Cortex of kidney (tissue), 1 donor: ENCODE measurements around the gene MYO7A.

Source experiments
- DNase-seq: peaks from one replicate; lab custom pipeline; 2025; lab: John Stamatoyannopoulos, UW

Gene MYO7A

GRCh38 chr11:77146261-77147035, 18.4 kb downstream of the MYO7A start:
- DNase-seq, result no peak

GRCh38 chr11:77147036-77147315, 18.9 kb downstream of the MYO7A start:
- no peak for DNase-seq

DNA sequence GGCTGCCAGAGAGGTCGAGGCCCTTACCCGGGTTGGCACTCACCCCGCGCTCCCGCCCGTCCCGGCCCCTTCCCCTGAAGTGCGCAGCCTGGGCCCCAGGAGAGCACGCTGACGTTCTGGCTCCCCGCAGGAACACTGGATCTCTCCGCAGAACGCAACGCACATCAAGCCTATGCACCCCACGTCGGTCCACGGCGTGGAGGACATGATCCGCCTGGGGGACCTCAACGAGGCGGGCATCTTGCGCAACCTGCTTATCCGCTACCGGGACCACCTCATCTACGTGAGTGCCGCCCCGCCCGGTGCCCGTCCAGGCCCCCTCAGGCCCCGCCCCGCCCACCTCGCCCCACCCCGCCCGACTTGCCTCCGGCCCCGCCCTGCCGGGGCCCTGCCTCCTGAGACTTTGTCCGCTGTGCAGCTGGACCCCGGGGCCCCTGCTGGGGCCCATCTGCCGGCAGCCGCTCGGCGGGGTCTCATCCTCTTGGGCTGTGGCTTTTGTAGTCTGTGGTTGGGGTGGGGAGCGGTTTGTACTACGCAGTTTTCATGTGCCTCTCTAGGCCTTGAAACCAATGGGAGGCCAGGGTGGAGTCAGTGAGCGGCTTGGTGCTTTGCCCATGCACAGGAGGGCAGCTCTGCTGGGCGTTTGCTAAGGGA, 19.7 kb downstream of the MYO7A start:
- DNase-seq, result no peak

- no peak for DNase-seq
Observed at GRCh38 chr11:77148963-77149715, 21.1 kb downstream of the MYO7A start.

- DNase-seq, result no peak
Observed at GRCh38 chr11:77149716-77150392, 21.8 kb downstream of the MYO7A start.

DNA sequence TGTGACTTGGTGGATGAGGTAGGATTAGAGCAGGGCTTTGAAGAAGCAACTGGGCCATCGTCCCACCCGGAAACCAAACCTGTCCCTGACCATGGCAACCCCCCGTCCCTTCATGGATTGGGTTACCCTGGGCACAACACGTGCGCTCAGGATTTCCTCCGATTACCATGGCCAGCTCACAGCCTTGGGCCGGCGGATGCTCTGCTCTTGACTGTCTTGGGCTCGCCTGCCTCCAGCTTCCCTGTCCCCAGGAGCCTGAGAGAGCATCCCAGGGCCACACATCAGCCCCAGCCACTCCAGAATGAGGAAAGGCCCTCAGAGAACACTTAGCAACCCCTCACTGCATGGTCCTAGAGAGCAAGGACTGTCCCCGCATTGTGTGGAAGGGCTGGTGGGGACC, 22.8 kb downstream of the MYO7A start:
- DNase-seq, result no peak

DNA sequence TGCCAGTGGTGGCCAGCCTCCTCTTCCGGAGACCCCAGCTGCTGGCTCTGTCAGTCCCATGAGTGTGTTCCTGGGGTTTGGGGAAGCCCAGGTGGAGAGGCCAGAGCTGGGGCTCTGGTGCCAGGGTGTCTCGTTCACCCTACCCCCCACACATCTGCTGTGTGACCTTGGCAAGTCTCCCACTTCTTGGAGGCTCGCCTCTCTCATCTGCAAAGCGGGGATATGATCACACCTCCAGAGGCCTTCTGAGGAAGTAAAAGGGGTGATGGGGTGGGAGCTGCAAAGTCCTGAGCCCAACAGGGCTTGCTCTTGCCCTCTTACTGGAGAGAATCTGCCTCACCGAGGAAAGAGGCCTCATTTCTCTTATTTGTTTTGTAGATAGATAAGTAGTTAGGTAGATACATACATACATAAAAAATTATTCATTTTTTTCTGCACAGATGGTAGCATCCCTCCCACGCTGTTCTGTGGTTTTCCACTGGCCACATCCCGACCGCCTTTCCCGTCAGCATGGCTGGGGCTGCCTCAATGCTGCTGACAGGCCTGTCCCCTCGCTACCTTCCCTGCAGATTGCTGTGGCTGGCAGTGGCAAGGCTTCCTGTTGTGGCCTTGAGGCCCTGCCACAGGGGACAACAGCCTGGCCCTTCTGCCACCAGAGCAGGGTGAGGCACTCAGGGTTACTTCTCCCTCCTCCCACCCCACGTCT, 23.9 kb downstream of the MYO7A start:
- DNase-seq, result no peak

DNA sequence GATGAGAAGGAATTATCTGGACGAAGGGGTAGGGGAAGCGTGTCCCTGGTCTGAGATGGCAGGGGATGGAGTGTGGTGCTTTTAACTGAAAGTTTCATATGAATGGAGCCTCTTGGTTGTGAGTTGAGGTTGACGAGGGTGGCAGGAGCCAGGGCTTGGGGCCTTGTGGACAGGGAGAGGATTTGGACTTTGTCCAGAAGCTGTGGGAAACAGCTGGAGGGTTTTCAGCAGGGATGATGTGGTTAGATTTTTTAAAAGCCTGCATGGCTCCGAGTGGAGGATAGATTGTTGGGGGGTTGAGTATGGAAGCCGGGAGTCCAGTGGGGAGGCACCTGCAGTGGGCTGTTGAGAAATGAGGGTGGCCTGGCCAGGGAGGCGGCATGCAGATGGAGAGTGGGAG, 24.8 kb downstream of the MYO7A start:
- no peak for DNase-seq

DNA sequence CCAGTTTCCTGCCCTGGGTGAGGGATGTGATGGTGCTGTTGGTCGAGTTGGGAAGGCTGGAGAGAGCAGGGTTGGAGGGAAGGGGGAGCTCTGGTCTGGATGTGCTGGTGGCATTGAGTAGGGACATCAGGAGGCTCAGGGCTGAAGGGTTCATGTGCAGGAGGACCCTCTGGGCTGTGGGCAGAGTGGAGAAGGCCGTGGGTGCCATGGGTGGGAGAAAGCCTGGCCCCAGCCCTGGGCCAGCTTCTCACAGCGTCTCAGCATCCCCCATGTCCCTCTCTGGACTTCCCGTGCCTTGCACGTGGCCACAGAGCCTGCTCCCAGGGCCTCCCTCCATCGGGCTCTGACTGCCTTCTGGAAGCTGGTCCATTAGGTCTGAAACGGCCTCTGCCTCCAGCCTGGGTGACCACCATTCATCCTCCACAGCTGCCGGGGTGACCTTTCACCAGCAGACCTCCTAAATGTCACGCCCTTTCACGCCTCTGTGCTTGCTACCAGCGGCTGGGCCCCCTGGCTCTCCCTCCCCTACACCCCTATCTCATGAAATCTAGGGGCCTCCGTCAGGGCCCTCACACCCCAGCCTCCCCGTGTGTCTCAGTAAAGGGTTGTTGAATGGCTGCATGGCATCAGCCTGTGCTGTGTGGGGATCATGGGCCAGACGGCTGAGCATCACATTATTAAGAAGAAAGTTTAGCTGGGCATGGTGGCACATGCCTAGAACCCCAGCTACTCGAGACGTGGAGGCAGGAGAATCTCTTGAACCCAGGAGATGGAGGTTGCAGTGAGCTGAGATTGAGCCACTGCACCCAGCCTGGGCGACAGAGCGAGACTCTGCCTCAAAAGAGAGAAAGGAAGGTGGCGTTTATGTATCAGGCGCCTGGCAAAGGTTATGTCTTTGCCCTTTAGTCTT, 25.5 kb downstream of the MYO7A start:
- DNase-seq, result no peak

DNA sequence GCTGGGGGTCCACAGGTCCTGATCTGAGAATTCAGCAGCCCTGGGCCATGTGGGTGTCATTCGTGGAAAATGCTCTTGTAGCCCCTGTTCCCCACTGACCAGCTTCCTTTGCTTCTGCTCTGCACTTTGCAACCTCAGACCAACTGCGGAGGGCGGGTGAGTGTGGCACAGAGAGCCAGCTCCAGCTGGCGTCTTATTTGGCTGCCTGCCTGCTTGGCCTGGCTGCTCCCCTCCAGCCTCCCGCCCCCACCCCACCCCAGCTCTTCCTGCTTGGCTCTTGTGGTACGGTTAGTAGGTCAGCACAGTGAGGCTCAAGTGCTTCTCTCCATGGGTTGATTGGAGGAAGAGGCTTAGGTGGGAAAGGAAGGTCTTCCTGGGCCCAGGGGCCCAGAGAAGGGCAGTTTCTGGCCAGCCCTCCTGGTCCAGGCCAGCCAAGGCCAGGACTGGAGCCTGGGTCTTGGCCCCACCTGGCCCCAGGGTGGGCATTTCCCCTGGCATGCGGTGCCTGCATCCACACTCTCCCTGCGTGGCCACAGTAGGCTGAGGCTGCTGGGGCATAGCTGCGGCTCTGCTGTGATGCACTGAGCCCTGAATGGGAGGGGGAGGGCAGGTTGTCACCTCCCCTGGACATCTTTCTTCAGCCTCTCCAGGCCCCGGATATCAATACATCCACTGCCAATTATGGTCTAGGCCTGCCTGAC, 26.5 kb downstream of the MYO7A start:
- no peak for DNase-seq

DNA sequence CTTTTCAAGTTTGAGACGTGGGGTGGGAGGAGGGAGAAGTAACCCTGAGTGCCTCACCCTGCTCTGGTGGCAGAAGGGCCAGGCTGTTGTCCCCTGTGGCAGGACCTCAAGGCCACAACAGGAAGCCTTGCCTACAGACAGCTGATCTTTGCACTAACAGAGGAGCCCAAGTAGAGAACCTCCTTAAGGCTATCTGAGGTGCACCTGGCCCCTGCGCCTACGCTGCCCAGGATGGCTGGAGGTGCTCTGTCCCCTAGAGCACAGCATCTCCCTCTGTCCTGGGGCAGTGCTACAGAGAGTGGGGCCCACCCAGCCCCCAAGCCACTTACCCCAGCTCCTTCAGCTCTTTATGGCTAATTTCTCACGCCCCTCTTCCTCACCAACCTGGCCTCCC, 27.0 kb downstream of the MYO7A start:
- no peak for DNase-seq

- no peak for DNase-seq
Observed at GRCh38 chr11:77155556-77156130, 27.6 kb downstream of the MYO7A start.

GRCh38 chr11:77156396-77157195, 28.6 kb downstream of the MYO7A start:
- DNase-seq, result no peak

DNA sequence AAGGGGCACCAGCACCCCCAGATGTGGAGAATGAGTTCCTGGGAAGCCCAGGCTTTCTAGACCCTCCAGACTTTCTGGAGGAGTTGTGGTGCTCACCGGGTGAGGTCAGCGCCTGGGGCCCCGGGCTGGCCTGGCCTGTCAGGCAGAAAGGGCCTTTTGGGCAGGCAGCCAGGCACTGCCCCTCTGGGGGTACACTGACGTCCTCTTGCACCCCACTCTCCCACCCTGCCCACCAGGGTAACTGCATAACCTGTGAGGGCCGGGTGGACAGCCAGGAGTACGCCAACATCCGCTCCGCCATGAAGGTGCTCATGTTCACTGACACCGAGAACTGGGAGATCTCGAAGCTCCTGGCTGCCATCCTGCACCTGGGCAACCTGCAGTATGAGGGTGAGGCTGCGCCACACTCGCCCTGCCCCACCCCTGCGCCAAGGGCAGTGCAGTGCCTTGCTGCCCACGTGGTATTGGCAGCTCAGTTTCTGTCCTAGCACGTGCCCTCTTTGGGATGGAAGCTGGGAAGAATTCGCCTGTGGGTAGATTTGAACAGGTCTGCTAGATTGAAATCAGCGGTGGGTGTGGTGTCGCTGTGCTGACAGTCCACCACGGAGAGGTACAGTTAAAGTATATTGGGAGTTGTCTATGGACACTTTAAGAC, 30.1 kb downstream of the MYO7A start:
- DNase-seq, result no peak

GRCh38 chr11:77159219-77159936, 31.3 kb downstream of the MYO7A start:
- DNase-seq, result no peak

GRCh38 chr11:77159937-77160495, 32.0 kb downstream of the MYO7A start:
- no peak for DNase-seq

GRCh38 chr11:77163271-77163670, 35.2 kb downstream of the MYO7A start:
- no peak for DNase-seq

DNA sequence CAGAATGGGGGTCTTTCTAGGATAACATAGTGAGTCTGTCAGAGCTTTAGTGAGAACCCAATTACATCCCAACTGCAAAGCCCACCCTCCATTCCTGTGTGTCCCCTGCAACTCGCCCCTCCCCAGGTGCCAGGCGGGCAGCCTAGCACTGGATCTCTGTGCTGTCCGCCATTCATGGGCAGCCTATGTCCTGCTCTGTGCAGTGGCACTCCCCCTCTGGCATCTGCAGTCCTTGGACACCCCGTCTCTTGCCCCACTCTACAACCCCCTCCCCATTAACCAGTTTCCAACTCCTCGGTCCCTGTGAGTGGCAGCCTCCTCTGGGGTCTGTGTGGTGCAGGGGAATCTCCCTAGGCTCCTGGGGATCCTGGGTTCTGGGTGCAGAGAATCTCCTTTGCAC, 37.0 kb downstream of the MYO7A start:
- DNase-seq, result no peak
